ENCODE measurements around the gene CYFIP1. TPM values are rescaled to one million over a fixed set of nuclear protein-coding genes. Genes with fewer than 3 reads are reported as not detected.

The CYFIP1 gene
- total RNA-seq, 4 donors from 2014 or later, result 88.0 to 92.5 (median 90.1) TPM

DNA sequence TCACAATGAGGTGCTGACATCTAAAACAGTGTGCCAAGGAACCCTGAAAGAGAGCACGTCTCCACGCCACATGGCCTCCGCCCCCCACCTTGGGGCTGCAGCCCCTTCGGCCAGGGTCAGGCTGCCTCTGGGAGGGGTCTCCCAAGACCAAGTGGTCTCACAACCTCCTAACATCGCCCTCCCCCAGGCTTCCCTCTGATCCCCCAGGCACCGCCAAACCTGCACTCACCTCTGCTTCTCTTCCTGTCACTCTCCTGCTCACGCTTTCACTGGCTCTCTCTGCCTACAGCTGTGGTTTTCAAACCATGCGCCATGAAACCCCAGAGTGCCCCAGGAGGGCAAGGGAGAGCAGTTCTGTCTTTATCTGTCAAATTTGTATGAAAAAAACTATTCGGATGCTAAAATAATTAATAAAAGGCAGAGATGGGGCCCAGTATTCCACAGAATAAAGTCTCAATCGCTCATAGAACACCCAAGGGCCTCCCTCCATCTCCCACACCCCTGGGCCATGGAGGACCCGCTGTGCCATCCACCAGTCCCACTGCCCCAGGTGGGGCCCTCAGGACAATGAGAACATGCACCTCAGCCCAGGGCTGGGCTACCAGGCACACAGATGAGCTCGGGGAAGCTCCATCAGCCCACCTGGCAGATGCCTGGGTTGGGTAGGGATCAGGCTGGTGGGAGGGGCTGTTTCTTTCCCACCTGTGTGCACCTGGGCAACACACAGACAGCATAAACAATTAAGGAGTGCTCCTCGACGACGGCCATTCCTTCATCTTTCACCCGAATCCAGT is 21.5 kb downstream of the CYFIP1 start:
- peaks cover 21 to 75% (median 57%) of the 10 kb centered on the region in 3 donors for H3K4me1 ChIP-seq
- H3K9me3 ChIP-seq, result no peaks in the 10 kb centered on the region
- intact Hi-C loops (cut with DNase I), result no loop called here
- 77 to 79% methylated on average over 11 to 15 of the region's 16 CpGs for WGBS, 2 donors
- no peak overlapping the region for H3K4me3 ChIP-seq
- H3K27me3 ChIP-seq, result no peaks in the 10 kb centered on the region
- DNase-seq, result no peak
- TF ChIP-seq, protein P1, sequence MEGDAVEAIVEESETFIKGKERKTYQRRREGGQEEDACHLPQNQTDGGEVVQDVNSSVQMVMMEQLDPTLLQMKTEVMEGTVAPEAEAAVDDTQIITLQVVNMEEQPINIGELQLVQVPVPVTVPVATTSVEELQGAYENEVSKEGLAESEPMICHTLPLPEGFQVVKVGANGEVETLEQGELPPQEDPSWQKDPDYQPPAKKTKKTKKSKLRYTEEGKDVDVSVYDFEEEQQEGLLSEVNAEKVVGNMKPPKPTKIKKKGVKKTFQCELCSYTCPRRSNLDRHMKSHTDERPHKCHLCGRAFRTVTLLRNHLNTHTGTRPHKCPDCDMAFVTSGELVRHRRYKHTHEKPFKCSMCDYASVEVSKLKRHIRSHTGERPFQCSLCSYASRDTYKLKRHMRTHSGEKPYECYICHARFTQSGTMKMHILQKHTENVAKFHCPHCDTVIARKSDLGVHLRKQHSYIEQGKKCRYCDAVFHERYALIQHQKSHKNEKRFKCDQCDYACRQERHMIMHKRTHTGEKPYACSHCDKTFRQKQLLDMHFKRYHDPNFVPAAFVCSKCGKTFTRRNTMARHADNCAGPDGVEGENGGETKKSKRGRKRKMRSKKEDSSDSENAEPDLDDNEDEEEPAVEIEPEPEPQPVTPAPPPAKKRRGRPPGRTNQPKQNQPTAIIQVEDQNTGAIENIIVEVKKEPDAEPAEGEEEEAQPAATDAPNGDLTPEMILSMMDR (IDR thresholded peaks at IDR 0.05), result no peak
- TF ChIP-seq POLR2A (IDR thresholded peaks at IDR 0.05), result no peak
- peaks cover 0 to 3% (median 0%) of the 10 kb centered on the region in 3 donors for H3K36me3 ChIP-seq
- H3K27ac ChIP-seq, result no peak overlapping the region

DNA sequence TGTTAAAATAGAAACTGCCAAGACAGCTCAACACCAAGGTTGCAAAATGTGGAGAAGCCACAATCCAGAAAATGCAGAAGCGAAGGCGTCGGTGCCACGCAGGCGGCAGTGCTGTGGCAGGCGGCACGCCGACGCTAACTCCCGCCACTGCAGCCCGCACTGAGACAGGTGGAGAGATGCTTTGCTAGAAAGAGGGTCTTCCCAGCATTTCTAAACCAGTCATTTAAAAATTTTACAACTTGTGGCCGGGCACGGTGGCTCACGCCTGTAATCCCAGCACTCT is 23.2 kb downstream of the CYFIP1 start:
- no peak for DNase-seq
- Histone ChIP-seq H3K27me3 (no peaks in the 10 kb centered on the region), H3K9me3 (no peaks in the 10 kb centered on the region), H3K4me1 (peaks cover 25 to 70% (median 54%) of the 10 kb centered on the region in 3 donors), H3K36me3 (no peaks in the 10 kb centered on the region), H3K4me3 (no peak overlapping the region), H3K27ac (no peak overlapping the region)
- 80 to 95% methylated on average over 12 to 13 of the region's 14 CpGs for WGBS, 2 donors
- TF ChIP-seq POLR2A (IDR thresholded peaks at IDR 0.05), result no peak
- TF ChIP-seq, protein P1 (IDR thresholded peaks at IDR 0.05), result no peak
- intact Hi-C loops (cut with DNase I), result no loop called here

DNA sequence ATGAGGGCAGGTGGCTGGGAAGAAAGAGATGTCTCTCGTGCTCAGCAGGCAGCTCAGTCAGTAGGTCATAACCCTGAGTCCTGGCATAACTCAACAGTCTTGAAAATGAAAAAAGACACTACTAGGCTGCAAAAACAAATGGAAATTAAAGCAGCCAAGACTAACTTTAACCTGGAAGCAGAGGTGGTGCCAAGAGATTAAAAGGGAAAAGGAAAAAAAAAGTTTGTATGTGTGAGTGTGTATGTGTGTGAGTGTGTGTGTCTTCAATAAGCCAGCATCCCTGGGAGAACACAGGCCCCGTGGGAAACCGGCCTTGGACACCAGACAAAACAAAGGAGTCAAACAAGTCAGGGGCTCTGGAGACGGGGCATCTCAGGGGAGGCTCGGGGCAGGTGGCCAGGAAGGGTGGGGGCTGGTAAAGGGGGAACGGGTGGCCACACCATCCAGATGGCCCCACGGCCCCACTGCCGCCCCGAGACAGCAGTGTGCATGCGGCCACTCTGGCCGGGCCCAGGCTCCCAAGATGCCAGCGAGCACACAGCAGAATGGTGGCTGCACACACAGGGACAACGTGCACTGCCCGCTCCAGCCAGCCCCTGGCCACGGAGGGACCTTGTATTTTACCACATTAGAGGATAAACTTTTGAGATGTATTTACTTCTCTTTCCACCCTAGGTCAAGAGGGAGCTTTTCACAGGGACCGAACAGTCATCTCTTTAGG is 23.8 kb downstream of the CYFIP1 start:
- Histone ChIP-seq H3K4me1 (peaks cover 22 to 70% (median 51%) of the 10 kb centered on the region in 3 donors), H3K36me3 (no peaks in the 10 kb centered on the region), H3K9me3 (no peaks in the 10 kb centered on the region), H3K27ac (peak overlapping the region in 2 of 4 donors; percentile 2 to 15), H3K4me3 (no peak overlapping the region), H3K27me3 (no peaks in the 10 kb centered on the region)
- no peak for TF ChIP-seq POLR2A (IDR thresholded peaks at IDR 0.05)
- TF ChIP-seq, protein P1 (IDR thresholded peaks at IDR 0.05), result no peak
- 62 to 68% methylated on average over 11 to 12 of the region's 16 CpGs for WGBS, 2 donors
- intact Hi-C loops (cut with DNase I), result no loop called here
- DNase-seq, result no peak

DNA sequence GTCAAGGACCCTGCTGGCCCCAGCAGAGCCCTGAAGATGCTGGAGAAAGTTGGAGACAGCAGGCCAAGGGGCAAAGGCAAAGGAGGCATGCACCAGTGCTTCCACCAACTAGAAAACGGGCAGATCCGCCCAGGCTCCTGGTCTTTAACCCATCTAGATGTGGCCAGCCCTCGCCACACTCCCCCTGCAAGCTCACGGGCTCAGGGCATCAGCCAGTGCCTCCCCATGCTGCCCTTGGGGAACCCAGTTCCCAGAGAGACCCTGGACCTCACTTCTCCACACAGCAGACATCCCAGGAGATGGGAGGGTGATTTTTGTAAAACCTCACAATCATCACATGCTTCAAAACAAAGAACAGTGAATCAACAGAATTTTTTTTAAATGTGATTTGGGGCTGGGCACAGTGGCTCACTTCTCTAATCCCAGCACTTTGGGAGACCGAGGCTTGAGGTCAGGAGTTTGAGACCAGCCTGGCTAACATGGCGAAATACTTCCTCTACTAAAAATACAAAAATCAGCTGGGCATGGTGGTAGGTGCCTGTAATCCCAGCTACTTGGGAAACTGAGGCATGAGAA is 24.5 kb downstream of the CYFIP1 start:
- no peaks in the 10 kb centered on the region for H3K27me3 ChIP-seq
- H3K36me3 ChIP-seq, result no peaks in the 10 kb centered on the region
- no peak overlapping the region for H3K4me3 ChIP-seq
- TF ChIP-seq, protein P1 (IDR thresholded peaks at IDR 0.05), result no peak
- no peak for TF ChIP-seq POLR2A (IDR thresholded peaks at IDR 0.05)
- H3K27ac ChIP-seq, result peak overlapping the region in 1 of 4 donors; percentile 2
- DNase-seq, result no peak
- H3K9me3 ChIP-seq, result no peaks in the 10 kb centered on the region
- WGBS, 2 donors, result 74 to 83% methylated on average over 6 of the region's 6 CpGs
- peaks cover 16 to 70% (median 46%) of the 10 kb centered on the region in 3 donors for H3K4me1 ChIP-seq
- intact Hi-C loops (cut with DNase I), result no loop called here
